GM19324 (cell line): ENCODE data around the gene SLC16A9.
"Not testable (repeated sequence)": the region's sequence is repeated elsewhere in the genome, so short reads cannot be mapped to it uniquely, and the experiment has no call there.

Experiments used
- ATAC-seq: cut with Tn5 transposase; IDR thresholded peaks from one replicate; pipeline ENCODE4 v1.9.1; 2021; ENCODE audit warnings: mild to moderate bottlenecking, moderate library complexity; ENCODE audit not compliant: unreplicated experiment, low FRiP score

SLC16A9 gene

GRCh38 chr10:59682986-59683937 lies 26.4 kb downstream of the SLC16A9 start:
- no peak for ATAC-seq

- no peak for ATAC-seq
These were observed 29.5 kb downstream of the SLC16A9 start for GRCh38 chr10:59680199-59680598.

- ATAC-seq, result no peak
These were observed 30.8 kb downstream of the SLC16A9 start for GRCh38 chr10:59678884-59679301.

- ATAC-seq, result no peak
These were observed 32.3 kb downstream of the SLC16A9 start for GRCh38 chr10:59677253-59677831.

GRCh38 chr10:59675812-59676211 lies 33.8 kb downstream of the SLC16A9 start:
- ATAC-seq, result no peak

- ATAC-seq, result no peak
These were observed 35.3 kb downstream of the SLC16A9 start for GRCh38 chr10:59674215-59674836.

GRCh38 chr10:59672150-59672875 lies 37.3 kb downstream of the SLC16A9 start:
- ATAC-seq, result no peak

GRCh38 chr10:59670269-59670668 lies 39.4 kb downstream of the SLC16A9 start:
- ATAC-seq, result no peak

GRCh38 chr10:59668096-59668495 lies 41.6 kb downstream of the SLC16A9 start:
- ATAC-seq, result no peak

GRCh38 chr10:59666310-59666709 lies 43.3 kb downstream of the SLC16A9 start:
- no peak for ATAC-seq

GRCh38 chr10:59663213-59663612 lies 46.4 kb downstream of the SLC16A9 start:
- not testable (repeated sequence) for ATAC-seq

GRCh38 chr10:59657724-59658123 lies 51.9 kb downstream of the SLC16A9 start:
- ATAC-seq, result no peak

GRCh38 chr10:59655309-59655708 lies 54.3 kb downstream of the SLC16A9 start:
- ATAC-seq, result no peak

- peak; percentile 72 for ATAC-seq
These were observed 55.6 kb downstream of the SLC16A9 start for GRCh38 chr10:59654007-59654406.

- ATAC-seq, result no peak
These were observed 57.7 kb downstream of the SLC16A9 start for GRCh38 chr10:59651902-59652301.

GRCh38 chr10:59649606-59650346 lies 59.9 kb downstream of the SLC16A9 start:
- no peak for ATAC-seq

- no peak for ATAC-seq
These were observed 60.9 kb downstream of the SLC16A9 start for GRCh38 chr10:59648711-59649201.

GRCh38 chr10:59644841-59645240 lies 64.8 kb downstream of the SLC16A9 start:
- ATAC-seq, result no peak

GRCh38 chr10:59641688-59642087 lies 68.0 kb downstream of the SLC16A9 start:
- ATAC-seq, result not testable (repeated sequence)
